GM21526 (cell line): Measurements from ENCODE around the gene COL4A2.

Experiments used
- ATAC-seq: cut with Tn5 transposase; IDR thresholded peaks from one replicate; pipeline ENCODE4 v1.9.1; 2021; ENCODE audit warnings: moderate library complexity; ENCODE audit not compliant: unreplicated experiment, low FRiP score

The COL4A2 gene

GRCh38 chr13:110430391-110431336, 123.6 kb downstream of the COL4A2 start:
- ATAC-seq: no peak

- ATAC-seq: no peak
These were observed 124.6 kb downstream of the COL4A2 start for GRCh38 chr13:110431425-110432294.

GRCh38 chr13:110432522-110432921, 125.4 kb downstream of the COL4A2 start:
- no peak for ATAC-seq

GRCh38 chr13:110433014-110433413, 125.9 kb downstream of the COL4A2 start:
- ATAC-seq: no peak

GRCh38 chr13:110434629-110435028, 127.5 kb downstream of the COL4A2 start:
- no peak for ATAC-seq

GRCh38 chr13:110435331-110435730, 128.2 kb downstream of the COL4A2 start:
- no peak for ATAC-seq

- no peak for ATAC-seq
These were observed 129.2 kb downstream of the COL4A2 start for GRCh38 chr13:110436276-110436675.

GRCh38 chr13:110436786-110437370, 129.8 kb downstream of the COL4A2 start:
- no peak for ATAC-seq

GRCh38 chr13:110438211-110438610, 131.1 kb downstream of the COL4A2 start:
- no peak for ATAC-seq

- no peak for ATAC-seq
These were observed 131.7 kb downstream of the COL4A2 start for GRCh38 chr13:110438776-110439175.

GRCh38 chr13:110440946-110441731, 134.1 kb downstream of the COL4A2 start:
- no peak for ATAC-seq

GRCh38 chr13:110442930-110443621, 136.0 kb downstream of the COL4A2 start:
- ATAC-seq: no peak

GRCh38 chr13:110443622-110444225, 136.6 kb downstream of the COL4A2 start:
- peak; percentile 23 for ATAC-seq

- peak; percentile 64 for ATAC-seq
These were observed 137.2 kb downstream of the COL4A2 start for GRCh38 chr13:110444226-110444653.

GRCh38 chr13:110445183-110445582, 138.1 kb downstream of the COL4A2 start:
- peak; percentile 65 for ATAC-seq

GRCh38 chr13:110445722-110446574, 138.9 kb downstream of the COL4A2 start:
- no peak for ATAC-seq

- ATAC-seq: no peak
These were observed 139.4 kb downstream of the COL4A2 start for GRCh38 chr13:110446575-110446890.

GRCh38 chr13:110447058-110447511, 140.0 kb downstream of the COL4A2 start:
- no peak for ATAC-seq
